Sigmoid colon (tissue), 7 donors: ENCODE results near the gene NOL4L. TPM values are rescaled to one million over a fixed set of nuclear protein-coding genes. Genes with fewer than 3 reads are reported as not detected.

ENCODE experiments used
- DNase-seq: peaks from one replicate; pipeline ENCODE4 v3.0.0-alpha.2; 2019
- H3K27ac ChIP-seq, 4 donors: fragments of 200-600 bp; sonication (generic); one replicate each; pipeline ENCODE4 v1.5.1; 2016 to 2019; ENCODE audit warnings: mild to moderate bottlenecking in 1 of 4
- H3K27me3 ChIP-seq, 3 donors: fragments of 200-600 bp; sonication (generic); one replicate each; pipeline ENCODE4 v1.5.1; 2019; ENCODE audit warnings: mild to moderate bottlenecking in 1 of 3
- H3K36me3 ChIP-seq, 4 donors: fragments of 200-600 bp; sonication (generic); one replicate each; pipeline ENCODE4 v1.5.1; 2016 to 2019
- H3K4me1 ChIP-seq, 4 donors: fragments of 200-600 bp; sonication (generic); one replicate each; pipeline ENCODE4 v1.5.1; 2017 to 2019
- H3K4me3 ChIP-seq, 4 donors: fragments of 200-600 bp; sonication (generic); one replicate each; pipeline ENCODE4 v1.5.1; 2017 to 2019; ENCODE audit warnings: mild to moderate bottlenecking in 2 of 4, moderate library complexity in 1 of 4
- H3K9me3 ChIP-seq, 4 donors: fragments of 200-600 bp in 3 of 4; sonication (generic) in 3 of 4; one replicate each; pipeline versions ENCODE4 v1.5.1 to v1.6.1; 2013 to 2019
- EP300 ChIP-seq, 4 donors: sonication (generic); formaldehyde crosslinking; IDR thresholded peaks; one replicate each; pipeline ENCODE4 v1.6.1; 2017; ENCODE audit warnings: antibody characterized with exemption in 4 of 4
- POLR2A ChIP-seq, 2 donors: fragments of 450-650 bp; IDR thresholded peaks; one replicate each; pipeline ENCODE4 v1.6.1; 2016; ENCODE audit warnings: antibody characterized with exemption in 2 of 2, mild to moderate bottlenecking in 2 of 2, moderate library complexity in 2 of 2
- POLR2AphosphoS5 ChIP-seq, 4 donors: sonication (generic); formaldehyde crosslinking; IDR thresholded peaks; one replicate each; pipeline ENCODE4 v1.6.1; 2017; ENCODE audit warnings: antibody characterized with exemption in 4 of 4
- WGBS, 2 donors: extraction: QIAGEN DNeasy Blood & Tissue Kit; methylation state at CpG; one replicate each; pipeline ENCODE4 v1.1.7; 2013; 5-methylcytosine and 5-hydroxymethylcytosine counted together
- intact Hi-C: fragments of 100-400 bp; cut with DNase I; formaldehyde crosslinking; loops from one replicate; pipeline ENCODE4 v1.15.1; 2023
- polyA plus RNA-seq, 3 donors: library from polyadenylated mRNA; stranded (reverse); fragments of 200-250 nt; gene quantifications; one replicate each; pipeline ENCODE4 v1.2.3, GENCODE V29; 2013
- total RNA-seq, 4 donors: library from RNA; depleted of rRNA; stranded (reverse); fragments of >200 nt; gene quantifications; one replicate each; pipeline ENCODE4 v1.1.0, GENCODE V29; 2016
- TF ChIP-seq, protein P1 (sequence below), 4 experiments: fragments of 450-650 bp in 3 of 4; fragments of 200-600 bp in 1 of 4; IDR thresholded peaks; one replicate each; pipeline ENCODE4 v1.5.1; 2016 to 2019; ENCODE audit warnings: antibody characterized with exemption in 4 of 4, mild to moderate bottlenecking in 3 of 4, moderate library complexity in 2 of 4
- donor health status: healthy with polysubstance abuse.
- donor health status: Bipolar disorder and iron deficiency.
- donor health status: healthy.

The NOL4L gene
- total and polyA plus RNA-seq, 7 donors: 9.2 to 34.7 (median 16.8) TPM

DNA sequence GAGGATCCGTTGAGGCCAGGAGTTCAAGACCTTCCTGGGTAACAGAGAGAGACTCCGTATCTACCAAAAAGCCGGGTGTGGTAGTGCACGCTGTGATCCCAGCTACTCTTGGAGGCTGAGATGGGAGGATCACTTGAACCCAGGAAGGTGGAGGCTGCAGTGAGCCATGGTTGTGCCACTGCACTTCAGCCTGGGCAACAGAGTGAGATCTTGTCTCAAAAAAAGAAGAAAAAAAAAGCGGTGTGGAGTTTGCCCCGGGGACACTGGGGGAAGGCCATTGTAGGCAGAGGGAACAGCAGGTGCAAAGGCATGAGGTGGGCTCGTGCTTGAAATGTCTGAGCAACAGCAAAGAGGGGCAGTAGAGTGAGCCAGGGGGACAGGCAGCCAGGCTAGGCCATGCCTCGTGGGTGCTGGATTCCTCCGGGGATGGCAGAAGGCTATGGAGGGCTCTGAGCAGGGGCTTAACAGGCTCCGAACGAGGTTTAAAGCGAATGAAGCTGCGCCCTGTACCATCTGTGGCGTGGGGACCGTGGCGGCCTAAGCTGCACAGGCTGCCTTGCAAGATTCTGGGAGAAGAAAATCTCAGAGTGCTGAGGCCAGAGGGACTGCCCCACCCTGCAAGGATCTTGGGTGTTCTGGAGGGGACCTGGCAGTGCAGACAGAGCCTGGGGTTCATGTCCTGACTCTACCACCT lies 36.9 kb upstream of the NOL4L start:
- no peak for TF ChIP-seq POLR2A (IDR thresholded peaks at IDR 0.05)
- no peak for TF ChIP-seq EP300 (IDR thresholded peaks at IDR 0.05)
- TF ChIP-seq, protein P1, sequence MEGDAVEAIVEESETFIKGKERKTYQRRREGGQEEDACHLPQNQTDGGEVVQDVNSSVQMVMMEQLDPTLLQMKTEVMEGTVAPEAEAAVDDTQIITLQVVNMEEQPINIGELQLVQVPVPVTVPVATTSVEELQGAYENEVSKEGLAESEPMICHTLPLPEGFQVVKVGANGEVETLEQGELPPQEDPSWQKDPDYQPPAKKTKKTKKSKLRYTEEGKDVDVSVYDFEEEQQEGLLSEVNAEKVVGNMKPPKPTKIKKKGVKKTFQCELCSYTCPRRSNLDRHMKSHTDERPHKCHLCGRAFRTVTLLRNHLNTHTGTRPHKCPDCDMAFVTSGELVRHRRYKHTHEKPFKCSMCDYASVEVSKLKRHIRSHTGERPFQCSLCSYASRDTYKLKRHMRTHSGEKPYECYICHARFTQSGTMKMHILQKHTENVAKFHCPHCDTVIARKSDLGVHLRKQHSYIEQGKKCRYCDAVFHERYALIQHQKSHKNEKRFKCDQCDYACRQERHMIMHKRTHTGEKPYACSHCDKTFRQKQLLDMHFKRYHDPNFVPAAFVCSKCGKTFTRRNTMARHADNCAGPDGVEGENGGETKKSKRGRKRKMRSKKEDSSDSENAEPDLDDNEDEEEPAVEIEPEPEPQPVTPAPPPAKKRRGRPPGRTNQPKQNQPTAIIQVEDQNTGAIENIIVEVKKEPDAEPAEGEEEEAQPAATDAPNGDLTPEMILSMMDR (IDR thresholded peaks at IDR 0.05): no peak
- Histone ChIP-seq H3K4me1 (peaks cover 0 to 4% (median 3%) of the 10 kb centered on the region in 4 donors), H3K27ac (no peak overlapping the region), H3K36me3 (no peaks in the 10 kb centered on the region), H3K9me3 (no peaks in the 10 kb centered on the region), H3K27me3 (peaks cover 0 to 17% (median 0%) of the 10 kb centered on the region in 3 donors), H3K4me3 (no peak overlapping the region)
- no peak for DNase-seq
- WGBS, 2 donors: 81 to 87% methylated on average over 16 of the region's 16 CpGs
- intact Hi-C loops: no loop called here

DNA sequence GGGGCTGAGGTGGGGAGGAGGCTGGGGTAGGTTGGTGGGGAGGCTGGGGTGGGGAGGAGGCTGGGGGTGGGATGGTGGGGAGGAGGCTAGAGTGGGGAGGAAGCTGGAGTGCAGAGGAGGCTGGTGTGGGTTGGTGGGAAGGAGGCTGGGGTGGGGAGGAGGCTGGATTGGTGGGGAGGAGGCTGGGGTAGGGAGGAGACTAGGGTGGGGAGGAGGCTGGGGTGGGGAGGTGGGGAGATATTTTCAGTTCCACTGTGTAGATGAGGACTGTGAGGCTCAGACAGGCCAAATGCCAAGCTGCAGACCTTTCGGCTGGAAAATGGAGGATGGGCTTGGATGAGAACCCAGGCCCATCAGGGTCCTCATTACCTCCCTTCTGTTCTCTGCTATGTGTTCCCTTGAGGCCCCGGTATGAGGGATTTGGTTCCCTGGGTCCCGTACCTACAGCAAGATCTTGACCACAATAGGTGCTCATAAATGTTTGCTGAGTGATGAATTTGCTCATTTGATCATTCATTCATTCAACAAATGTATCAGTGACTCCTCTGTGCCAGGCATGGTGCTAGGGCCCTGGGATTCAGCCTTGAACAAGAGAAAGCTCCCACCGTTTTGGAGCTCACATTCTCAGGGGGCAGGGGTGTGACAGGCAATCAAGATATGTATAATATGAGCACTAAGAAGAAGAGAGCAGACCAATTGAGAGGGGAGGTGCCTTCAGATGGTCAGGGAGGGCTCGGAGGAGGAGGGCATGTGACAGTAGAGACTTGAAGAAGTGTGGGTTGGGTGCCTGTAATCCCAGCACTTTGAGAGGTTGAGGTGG lies 36.1 kb upstream of the NOL4L start:
- no peak for DNase-seq
- H3K4me3 ChIP-seq: no peak overlapping the region
- H3K9me3 ChIP-seq: no peaks in the 10 kb centered on the region
- H3K27ac ChIP-seq: no peak overlapping the region
- no peaks in the 10 kb centered on the region for H3K4me1 ChIP-seq
- no peak for TF ChIP-seq POLR2A (IDR thresholded peaks at IDR 0.05)
- no peak for TF ChIP-seq EP300 (IDR thresholded peaks at IDR 0.05)
- TF ChIP-seq, protein P1 (IDR thresholded peaks at IDR 0.05): no peak
- no peak for TF ChIP-seq POLR2AphosphoS5 (IDR thresholded peaks at IDR 0.05)
- WGBS, 2 donors: 62 to 80% methylated on average over 5 of the region's 5 CpGs
- intact Hi-C loops: no loop called here
- H3K36me3 ChIP-seq: no peaks in the 10 kb centered on the region
- H3K27me3 ChIP-seq: peaks cover 0 to 11% (median 0%) of the 10 kb centered on the region in 3 donors

DNA sequence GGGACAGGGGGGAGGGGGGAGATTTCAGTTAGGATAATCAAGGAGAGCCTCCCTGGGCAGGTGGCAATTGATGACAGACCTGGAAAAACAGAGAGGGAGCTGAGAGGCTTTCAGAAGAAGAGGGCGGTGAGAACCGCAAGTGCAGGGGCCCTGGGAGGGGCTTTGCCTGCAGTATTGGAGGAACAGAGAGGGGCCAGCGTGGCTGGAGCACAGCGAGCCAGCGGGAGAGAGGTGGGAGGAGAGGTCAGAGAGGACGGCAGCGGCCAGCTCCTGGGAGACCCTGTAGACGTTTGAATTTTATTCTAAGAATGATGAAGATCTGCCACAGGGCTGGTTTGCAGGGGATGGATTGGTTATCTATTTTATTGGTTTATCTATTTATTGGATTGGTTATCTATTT lies 34.5 kb upstream of the NOL4L start:
- Histone ChIP-seq H3K27ac (no peak overlapping the region), H3K4me3 (no peak overlapping the region), H3K27me3 (peaks cover 0 to 11% (median 0%) of the 10 kb centered on the region in 3 donors), H3K36me3 (no peaks in the 10 kb centered on the region), H3K4me1 (no peaks in the 10 kb centered on the region), H3K9me3 (no peaks in the 10 kb centered on the region)
- DNase-seq: no peak
- WGBS, 2 donors: 33 to 69% methylated on average over 8 of the region's 8 CpGs
- TF ChIP-seq, protein P1 (IDR thresholded peaks at IDR 0.05): no peak
- no peak for TF ChIP-seq EP300 (IDR thresholded peaks at IDR 0.05)
- TF ChIP-seq POLR2AphosphoS5 (IDR thresholded peaks at IDR 0.05): no peak
- TF ChIP-seq POLR2A (IDR thresholded peaks at IDR 0.05): no peak
- intact Hi-C loops: no loop called here

DNA sequence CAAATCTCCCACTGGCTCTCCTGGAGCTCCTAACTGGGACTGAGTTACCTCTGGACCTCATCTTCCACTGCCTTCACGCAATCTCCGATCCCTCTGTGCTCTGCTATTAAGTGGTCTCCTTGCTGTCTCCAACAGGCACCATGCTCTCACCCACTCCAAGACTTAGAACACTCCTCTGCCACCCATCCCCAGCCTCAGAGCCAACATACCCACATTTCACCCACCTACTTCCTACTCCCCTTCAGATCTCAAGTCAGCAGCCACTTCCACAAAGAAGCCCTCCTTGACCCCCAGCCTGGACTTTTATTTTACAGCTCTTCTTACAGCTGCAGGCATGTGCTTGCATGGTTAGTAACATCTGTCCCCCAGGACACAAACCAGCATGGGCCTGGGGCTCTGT lies 29.6 kb upstream of the NOL4L start:
- H3K36me3 ChIP-seq: no peaks in the 10 kb centered on the region
- H3K9me3 ChIP-seq: no peaks in the 10 kb centered on the region
- TF ChIP-seq POLR2AphosphoS5 (IDR thresholded peaks at IDR 0.05) (no peak), POLR2A (IDR thresholded peaks at IDR 0.05) (no peak)
- no peak for DNase-seq
- no peak overlapping the region for H3K4me3 ChIP-seq
- H3K27ac ChIP-seq: no peak overlapping the region
- H3K27me3 ChIP-seq: peaks cover 0 to 20% (median 0%) of the 10 kb centered on the region in 3 donors
- intact Hi-C loops: no loop called here
- H3K4me1 ChIP-seq: no peaks in the 10 kb centered on the region
- WGBS, 2 donors: 93 to 97% methylated on average over 2 of the region's 2 CpGs

DNA sequence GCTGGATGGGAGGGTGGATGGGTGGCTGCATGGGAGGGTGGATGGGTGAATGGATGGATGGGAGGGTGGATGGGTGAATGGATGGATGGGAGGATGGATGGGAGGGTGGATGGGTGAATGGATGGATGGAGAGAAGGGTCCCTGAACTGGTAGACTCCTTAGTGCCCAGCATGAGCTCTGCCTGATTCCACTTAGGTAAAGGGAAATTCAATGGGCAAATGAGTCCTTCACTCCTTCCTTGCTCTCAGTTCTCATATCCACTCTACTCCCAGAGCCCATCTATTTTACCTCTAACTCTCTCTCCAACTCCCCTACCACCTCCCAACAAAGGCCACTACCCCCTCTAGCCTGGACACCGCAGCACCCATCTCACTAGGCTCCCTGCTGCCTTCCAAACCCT lies 29.2 kb upstream of the NOL4L start:
- peaks cover 0 to 15% (median 0%) of the 10 kb centered on the region in 3 donors for H3K27me3 ChIP-seq
- TF ChIP-seq POLR2AphosphoS5 (IDR thresholded peaks at IDR 0.05) (no peak), EP300 (IDR thresholded peaks at IDR 0.05) (no peak), POLR2A (IDR thresholded peaks at IDR 0.05) (no peak)
- TF ChIP-seq, protein P1 (IDR thresholded peaks at IDR 0.05): no peak
- H3K9me3 ChIP-seq: no peaks in the 10 kb centered on the region
- DNase-seq: no peak
- H3K4me1 ChIP-seq: no peaks in the 10 kb centered on the region
- intact Hi-C loops: no loop called here
- H3K36me3 ChIP-seq: no peaks in the 10 kb centered on the region
- H3K27ac ChIP-seq: no peak overlapping the region
- WGBS, 2 donors: 82 to 93% methylated on average over 1 of the region's 1 CpG
- H3K4me3 ChIP-seq: no peak overlapping the region
